ENCODE measurements around the gene HECW1. TPM values are rescaled to one million over a fixed set of nuclear protein-coding genes. Genes with fewer than 3 reads are reported as not detected.

Gene HECW1
- total RNA-seq, 2 experiments from 2014 or later: not detected

DNA sequence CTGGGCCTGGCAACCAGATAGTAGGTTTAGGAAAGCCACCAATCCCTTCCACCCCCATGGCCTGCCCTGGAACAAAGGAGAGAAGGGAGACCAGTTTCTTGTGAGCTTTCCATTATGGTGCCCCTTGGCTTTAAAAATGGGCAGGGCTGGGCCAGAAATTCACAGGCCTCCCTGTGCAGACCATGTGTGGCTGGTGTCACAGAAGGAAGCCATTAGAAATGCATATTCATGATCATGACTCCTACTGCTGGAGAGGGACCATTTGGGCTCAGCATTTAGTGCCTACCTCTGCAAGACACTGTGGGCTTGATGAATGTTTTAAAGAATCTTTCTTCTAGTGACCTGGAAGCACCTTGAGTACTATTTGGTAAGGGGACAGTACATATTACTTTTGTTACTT, 108.3 kb downstream of the HECW1 start:
- Mint-ChIP-seq H3K27ac (no peak overlapping the region), H3K4me1 (ENCODE audit: low read depth) (no peaks in the 10 kb centered on the region), H3K36me3 (no peaks in the 10 kb centered on the region), H3K9me3 (no peaks in the 10 kb centered on the region), H3K27me3 (peaks cover 10% of the 10 kb centered on the region), H3K4me3 (no peak overlapping the region)
- ChIA-PET CTCF (no interaction called here), POLR2A (no interaction called here)
- DNase-seq: no peak
- intact Hi-C loops (cut with micrococcal nuclease): no loop called here

DNA sequence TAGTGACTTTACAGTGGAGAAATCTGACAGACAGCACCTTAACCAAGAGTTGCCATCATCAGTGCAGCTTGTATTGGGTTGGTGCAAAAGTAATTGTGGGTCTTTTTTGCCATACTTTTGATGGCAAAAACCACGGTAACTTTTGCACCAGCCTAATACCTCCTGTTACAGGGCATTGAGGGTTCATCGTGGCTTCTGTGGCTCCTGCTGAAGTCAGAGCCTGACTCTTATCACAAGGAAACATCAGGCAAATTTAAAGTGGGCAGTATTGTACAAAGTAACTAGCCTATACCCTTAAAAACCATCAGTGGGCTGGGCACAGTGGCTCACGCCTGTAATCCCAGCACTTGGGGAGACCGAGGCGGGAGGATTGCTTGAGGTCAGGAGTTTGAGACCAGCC, 117.4 kb downstream of the HECW1 start:
- H3K36me3 Mint-ChIP-seq: no peaks in the 10 kb centered on the region
- no peak for DNase-seq
- CTCF ChIA-PET: no interaction called here
- no peaks in the 10 kb centered on the region for H3K4me1 Mint-ChIP-seq (ENCODE audit: low read depth)
- no peak overlapping the region for H3K4me3 Mint-ChIP-seq
- intact Hi-C loops (cut with micrococcal nuclease): no loop called here
- no peak overlapping the region for H3K27ac Mint-ChIP-seq
- POLR2A ChIA-PET: no interaction called here
- H3K9me3 Mint-ChIP-seq: no peaks in the 10 kb centered on the region
- peaks cover 9% of the 10 kb centered on the region for H3K27me3 Mint-ChIP-seq

DNA sequence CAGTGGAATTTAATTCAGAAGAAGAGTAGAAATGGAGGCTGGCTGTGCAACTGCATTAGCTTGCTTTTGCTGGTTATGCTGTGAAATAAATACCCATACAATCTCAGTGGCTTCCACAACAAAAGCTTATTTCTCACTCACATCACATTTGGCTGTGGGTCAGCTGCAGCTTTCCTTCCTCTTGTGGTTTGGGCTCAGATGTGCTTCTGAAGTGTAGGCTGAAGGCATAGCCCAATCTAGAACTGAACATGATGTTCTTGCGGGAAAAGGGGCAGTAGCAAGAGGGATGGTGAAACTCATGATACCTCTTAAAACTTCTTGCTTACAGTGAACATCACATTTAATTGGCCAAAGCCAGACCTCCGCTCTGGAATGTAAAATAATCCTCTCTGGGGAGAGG, 119.9 kb downstream of the HECW1 start:
- Mint-ChIP-seq H3K4me1 (ENCODE audit: low read depth) (no peaks in the 10 kb centered on the region), H3K36me3 (no peaks in the 10 kb centered on the region), H3K27me3 (peaks cover 4% of the 10 kb centered on the region), H3K27ac (no peak overlapping the region), H3K9me3 (no peaks in the 10 kb centered on the region), H3K4me3 (no peak overlapping the region)
- ChIA-PET CTCF (no interaction called here), POLR2A (no interaction called here)
- DNase-seq: no peak
- intact Hi-C loops (cut with micrococcal nuclease): no loop called here

DNA sequence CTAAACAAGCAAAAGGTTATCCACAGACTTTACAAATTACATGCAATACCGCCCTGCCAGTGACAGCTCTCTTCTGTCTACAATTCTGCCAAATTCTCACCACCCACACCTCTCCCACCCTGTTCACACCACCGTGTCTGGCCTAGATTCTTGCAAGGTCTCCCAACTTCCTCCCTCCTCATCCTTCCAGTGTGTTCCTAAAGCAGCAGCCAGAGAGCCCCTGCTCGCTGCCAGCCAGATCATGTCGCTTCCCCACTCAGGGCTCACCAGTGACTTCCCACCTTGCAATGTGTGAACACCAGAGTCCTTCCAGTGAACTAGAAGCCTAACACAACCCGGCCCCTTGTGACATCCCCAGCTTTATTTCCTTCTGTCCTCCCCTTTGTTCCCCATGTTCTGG, 121.6 kb downstream of the HECW1 start:
- Mint-ChIP-seq H3K9me3 (no peaks in the 10 kb centered on the region), H3K36me3 (no peaks in the 10 kb centered on the region), H3K4me3 (no peak overlapping the region), H3K27ac (no peak overlapping the region), H3K4me1 (ENCODE audit: low read depth) (no peaks in the 10 kb centered on the region), H3K27me3 (peaks cover 2% of the 10 kb centered on the region)
- intact Hi-C loops (cut with micrococcal nuclease): no loop called here
- CTCF ChIA-PET: no interaction called here
- POLR2A ChIA-PET: no interaction called here
- DNase-seq: no peak

DNA sequence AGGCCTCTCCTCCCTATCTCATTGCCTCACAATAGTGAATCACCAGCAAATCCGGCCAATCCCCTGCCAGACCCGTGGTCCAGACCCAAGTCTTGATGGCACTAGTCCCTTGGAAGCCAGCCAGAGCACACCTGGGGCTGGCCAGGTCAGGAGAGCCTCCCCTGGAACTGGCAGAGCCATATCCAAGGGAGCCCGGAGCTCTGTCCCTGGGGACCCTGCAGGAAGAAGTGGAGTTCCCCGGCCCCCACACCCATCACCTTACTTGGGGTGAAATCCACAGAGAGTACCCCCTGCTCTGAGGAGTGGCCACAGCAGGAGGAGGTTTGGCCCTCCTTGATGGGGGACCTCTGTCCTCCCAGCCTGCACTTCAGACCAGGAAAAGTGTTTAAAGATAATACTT, 122.5 kb downstream of the HECW1 start:
- POLR2A ChIA-PET: no interaction called here
- H3K27ac Mint-ChIP-seq: no peak overlapping the region
- CTCF ChIA-PET: interaction anchor here (1.4 kb wide), 1 partner anchor 17 kb away, joined by 3 read pairs; no protein-coding TSS in a partner anchor
- no peaks in the 10 kb centered on the region for H3K4me1 Mint-ChIP-seq (ENCODE audit: low read depth)
- H3K27me3 Mint-ChIP-seq: no peaks in the 10 kb centered on the region
- no peak overlapping the region for H3K4me3 Mint-ChIP-seq
- no peak for DNase-seq
- intact Hi-C loops (cut with micrococcal nuclease): no loop called here
- H3K36me3 Mint-ChIP-seq: no peaks in the 10 kb centered on the region
- no peaks in the 10 kb centered on the region for H3K9me3 Mint-ChIP-seq

DNA sequence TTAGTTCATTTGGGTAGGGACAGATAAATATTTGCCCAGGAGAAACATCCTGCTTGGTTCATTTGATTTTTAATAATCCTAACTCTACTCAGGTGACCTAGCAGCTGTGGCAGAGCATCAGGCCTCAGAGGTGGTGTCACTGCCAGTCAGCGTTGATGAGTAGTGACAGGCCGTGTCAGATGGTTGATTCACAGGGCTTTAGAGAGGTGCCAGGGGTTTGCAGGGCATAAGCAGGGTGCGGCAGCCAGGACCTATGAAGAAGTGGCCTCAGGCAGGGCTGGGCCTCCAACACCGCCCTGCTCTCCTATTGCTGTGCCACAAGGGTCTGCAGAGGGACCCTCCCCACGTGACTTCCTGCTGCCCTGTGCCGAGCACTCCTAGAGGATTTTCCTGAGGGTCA, 128.1 kb downstream of the HECW1 start:
- ChIA-PET CTCF (interaction anchor here (0.9 kb wide), 1 partner anchor 12 kb away, joined by 6 read pairs; no protein-coding TSS in a partner anchor), POLR2A (no interaction called here)
- H3K4me3 Mint-ChIP-seq: no peak overlapping the region
- DNase-seq: no peak
- no peaks in the 10 kb centered on the region for H3K4me1 Mint-ChIP-seq (ENCODE audit: low read depth)
- no peaks in the 10 kb centered on the region for H3K9me3 Mint-ChIP-seq
- no peak overlapping the region for H3K27ac Mint-ChIP-seq
- H3K27me3 Mint-ChIP-seq: peaks cover 5% of the 10 kb centered on the region
- intact Hi-C loops (cut with micrococcal nuclease): no loop called here
- no peaks in the 10 kb centered on the region for H3K36me3 Mint-ChIP-seq

DNA sequence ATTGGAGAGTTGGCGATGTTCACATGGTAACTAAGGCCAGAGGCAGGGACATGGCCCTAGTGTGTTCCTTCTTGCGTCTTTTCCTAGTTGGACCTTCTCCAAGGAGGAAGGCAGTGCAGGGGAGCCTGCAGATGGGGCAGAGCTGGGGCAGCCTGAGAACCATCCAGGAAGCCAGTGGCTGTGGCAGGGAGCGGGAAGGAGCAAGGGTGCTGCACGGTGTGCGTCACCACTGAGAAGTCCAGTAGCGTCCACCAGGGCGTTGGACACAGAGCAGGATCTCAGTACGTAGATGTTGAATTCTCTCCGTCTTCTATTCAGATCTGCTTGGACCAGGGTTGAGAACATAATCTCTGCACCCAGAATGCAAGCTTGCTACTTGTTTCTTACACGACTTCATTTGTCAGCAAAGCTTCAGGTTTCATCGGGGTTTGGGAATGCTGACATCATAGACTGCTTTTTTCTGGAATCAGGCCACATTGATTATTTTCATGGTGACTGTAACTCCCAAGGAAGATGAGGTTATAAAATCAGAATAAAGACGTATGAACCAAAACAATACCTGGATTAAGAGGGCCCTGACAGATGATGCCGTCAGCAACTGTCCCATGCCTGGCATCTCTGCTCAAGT, 130.3 kb downstream of the HECW1 start:
- Mint-ChIP-seq H3K27ac (no peak overlapping the region), H3K36me3 (no peaks in the 10 kb centered on the region), H3K4me1 (ENCODE audit: low read depth) (no peaks in the 10 kb centered on the region), H3K27me3 (peaks cover 10% of the 10 kb centered on the region), H3K9me3 (no peaks in the 10 kb centered on the region), H3K4me3 (no peak overlapping the region)
- CTCF ChIA-PET: no interaction called here
- no peak for DNase-seq
- intact Hi-C loops (cut with micrococcal nuclease): no loop called here
- POLR2A ChIA-PET: no interaction called here

DNA sequence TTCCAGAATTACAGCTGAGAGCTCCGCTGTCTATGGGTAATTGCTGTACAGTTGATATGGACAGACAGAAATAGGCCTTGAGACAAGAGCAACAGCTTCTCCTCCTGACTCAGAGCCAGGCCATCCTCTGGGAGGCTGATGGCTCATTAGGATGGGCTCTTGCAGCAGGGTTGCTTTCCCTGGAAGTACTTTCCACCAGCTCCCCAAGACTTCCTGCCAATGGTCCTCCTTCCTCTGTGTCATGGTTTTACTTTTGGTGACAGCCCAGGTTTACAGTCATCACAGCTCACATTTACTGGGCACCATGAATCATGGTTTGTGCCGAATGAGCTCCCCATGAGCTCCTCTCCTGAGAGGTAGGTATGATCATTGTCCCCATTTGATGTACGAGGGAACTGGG, 131.8 kb downstream of the HECW1 start:
- DNase-seq: peak; percentile 9
- intact Hi-C loops (cut with micrococcal nuclease): no loop called here
- Mint-ChIP-seq H3K4me1 (ENCODE audit: low read depth) (no peaks in the 10 kb centered on the region), H3K27me3 (peaks cover 10% of the 10 kb centered on the region), H3K9me3 (no peaks in the 10 kb centered on the region), H3K27ac (no peak overlapping the region), H3K36me3 (no peaks in the 10 kb centered on the region), H3K4me3 (no peak overlapping the region)
- ChIA-PET CTCF (interaction anchor here (1.0 kb wide), 1 partner anchor 17 kb away, joined by 3 read pairs; no protein-coding TSS in a partner anchor), POLR2A (no interaction called here)

DNA sequence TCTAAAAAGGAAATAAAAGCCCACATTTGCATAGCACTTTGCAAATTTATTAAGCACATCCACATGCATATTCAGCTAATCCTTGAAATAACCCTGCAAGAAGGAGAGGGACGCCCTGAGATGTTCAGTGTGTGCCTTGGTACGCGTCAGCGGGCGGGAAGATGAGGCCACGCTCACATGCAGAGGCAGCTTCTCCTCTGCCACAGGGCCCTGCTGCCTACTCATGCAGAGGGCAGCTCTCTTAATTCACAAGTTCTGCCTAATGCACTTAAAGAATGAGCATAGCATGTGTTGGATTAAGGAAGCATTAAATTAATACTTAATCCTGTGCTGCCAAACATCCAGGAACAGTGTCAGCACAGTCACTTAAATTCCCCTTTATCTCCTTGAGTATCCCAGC, 132.3 kb downstream of the HECW1 start:
- DNase-seq: no peak
- no peaks in the 10 kb centered on the region for H3K9me3 Mint-ChIP-seq
- peaks cover 10% of the 10 kb centered on the region for H3K27me3 Mint-ChIP-seq
- H3K27ac Mint-ChIP-seq: no peak overlapping the region
- no peak overlapping the region for H3K4me3 Mint-ChIP-seq
- ChIA-PET CTCF (interaction anchor here (1.0 to 1.6 kb wide), 2 partner anchors 17 kb away, joined by 3 to 5 read pairs; no protein-coding TSS in a partner anchor), POLR2A (no interaction called here)
- intact Hi-C loops (cut with micrococcal nuclease): no loop called here
- H3K36me3 Mint-ChIP-seq: no peaks in the 10 kb centered on the region
- no peaks in the 10 kb centered on the region for H3K4me1 Mint-ChIP-seq (ENCODE audit: low read depth)

DNA sequence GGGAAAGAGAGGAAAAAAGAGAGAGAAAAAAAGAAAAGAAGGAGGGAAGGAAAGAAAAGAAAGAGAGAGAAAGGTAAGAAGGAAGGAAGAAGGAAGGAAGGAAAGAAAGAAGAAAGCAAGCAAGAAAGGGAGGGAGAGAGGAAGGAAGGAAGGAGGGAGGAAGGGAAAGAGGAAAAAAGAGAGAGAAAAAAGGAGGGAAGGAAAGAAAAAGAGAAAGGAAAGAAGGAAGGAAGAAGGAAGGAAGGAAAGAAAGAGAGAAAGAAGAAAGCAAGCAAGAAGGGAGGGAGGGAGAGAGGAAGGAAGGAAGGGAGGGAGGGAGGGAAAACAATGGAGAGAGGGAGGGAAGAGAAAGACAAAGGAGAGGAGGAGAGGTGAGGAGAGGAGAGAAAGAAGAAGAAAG, 135.3 kb downstream of the HECW1 start:
- POLR2A ChIA-PET: no interaction called here
- H3K9me3 Mint-ChIP-seq: no peaks in the 10 kb centered on the region
- H3K27me3 Mint-ChIP-seq: peaks cover 8% of the 10 kb centered on the region
- H3K4me3 Mint-ChIP-seq: no peak overlapping the region
- intact Hi-C loops (cut with micrococcal nuclease): no loop called here
- H3K27ac Mint-ChIP-seq: no peak overlapping the region
- H3K36me3 Mint-ChIP-seq: no peaks in the 10 kb centered on the region
- no peaks in the 10 kb centered on the region for H3K4me1 Mint-ChIP-seq (ENCODE audit: low read depth)
- CTCF ChIA-PET: no interaction called here
- no peak for DNase-seq

DNA sequence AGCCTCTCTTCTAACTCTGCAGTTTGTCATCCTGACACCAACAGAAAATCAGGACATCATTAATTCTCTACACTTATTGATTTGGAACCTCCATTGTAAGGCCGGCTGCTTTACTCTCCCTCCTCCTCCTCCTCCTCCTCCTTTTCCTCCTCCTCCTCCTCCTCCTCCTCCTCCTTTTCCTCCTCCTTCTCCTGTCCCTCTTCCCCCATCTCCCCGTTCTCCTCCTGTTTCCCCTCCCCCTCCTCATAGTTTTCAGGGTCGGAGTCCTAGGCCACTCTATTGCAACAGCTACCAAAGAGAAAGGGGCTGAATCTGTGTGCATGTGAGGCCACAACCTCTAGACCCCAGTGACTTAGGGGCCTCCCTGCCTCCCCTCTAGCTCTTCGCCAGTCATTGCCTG, 136.1 kb downstream of the HECW1 start:
- DNase-seq: no peak
- Mint-ChIP-seq H3K27me3 (peaks cover 6% of the 10 kb centered on the region), H3K9me3 (no peaks in the 10 kb centered on the region), H3K36me3 (no peaks in the 10 kb centered on the region), H3K4me1 (ENCODE audit: low read depth) (no peaks in the 10 kb centered on the region), H3K4me3 (no peak overlapping the region), H3K27ac (no peak overlapping the region)
- intact Hi-C loops (cut with micrococcal nuclease): no loop called here
- ChIA-PET POLR2A (no interaction called here), CTCF (no interaction called here)

DNA sequence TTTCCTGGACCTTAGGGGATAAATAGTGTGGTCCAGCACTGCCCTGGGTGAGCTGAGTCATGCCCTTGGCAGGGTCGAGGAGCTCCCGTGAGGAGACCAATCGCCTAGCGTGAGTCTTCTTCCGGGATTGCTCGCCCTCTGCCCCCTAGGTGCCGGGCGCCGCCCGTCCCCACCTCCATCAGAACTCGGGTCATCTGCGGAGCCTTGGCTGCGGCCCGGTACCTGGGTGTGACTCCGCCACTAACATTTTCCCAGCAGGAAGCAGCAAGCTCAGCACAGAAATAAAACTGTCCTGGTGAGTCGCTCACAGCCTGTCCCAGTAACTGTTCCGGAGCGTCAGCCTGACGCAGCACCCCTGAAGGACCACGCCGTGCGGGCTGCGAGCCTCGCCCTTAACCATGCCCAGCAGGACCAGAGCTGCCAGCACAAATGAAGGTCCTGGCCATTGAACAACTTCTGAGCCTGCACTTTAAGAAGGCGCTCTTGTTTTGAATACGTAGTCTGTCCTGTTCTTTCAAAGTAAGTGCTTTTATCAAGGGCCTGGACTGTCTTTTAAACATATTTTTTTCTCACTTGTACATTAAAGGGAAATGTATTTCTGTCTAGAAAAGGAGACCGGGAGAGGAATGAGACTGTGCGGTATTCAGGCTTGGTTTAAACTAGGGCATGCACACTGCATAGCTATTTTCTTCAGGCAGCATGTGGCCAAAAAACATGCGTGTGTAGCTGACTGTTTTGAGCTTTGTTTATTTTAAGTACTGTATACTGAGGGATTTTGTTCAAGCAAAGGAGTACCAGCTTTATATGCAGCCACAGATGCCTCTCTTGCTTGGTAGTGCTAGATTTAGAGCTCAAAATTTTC, 136.7 kb downstream of the HECW1 start:
- Mint-ChIP-seq H3K4me1 (ENCODE audit: low read depth) (no peaks in the 10 kb centered on the region), H3K27ac (no peak overlapping the region), H3K9me3 (no peaks in the 10 kb centered on the region), H3K27me3 (peaks cover 6% of the 10 kb centered on the region), H3K36me3 (no peaks in the 10 kb centered on the region), H3K4me3 (no peak overlapping the region)
- CTCF ChIA-PET: interaction anchor here (1.0 to 1.3 kb wide), 2 partner anchors 12 to 590 kb away, joined by 3 to 4 read pairs; no protein-coding TSS in a partner anchor
- no peak for DNase-seq
- intact Hi-C loops (cut with micrococcal nuclease): no loop called here
- POLR2A ChIA-PET: no interaction called here

DNA sequence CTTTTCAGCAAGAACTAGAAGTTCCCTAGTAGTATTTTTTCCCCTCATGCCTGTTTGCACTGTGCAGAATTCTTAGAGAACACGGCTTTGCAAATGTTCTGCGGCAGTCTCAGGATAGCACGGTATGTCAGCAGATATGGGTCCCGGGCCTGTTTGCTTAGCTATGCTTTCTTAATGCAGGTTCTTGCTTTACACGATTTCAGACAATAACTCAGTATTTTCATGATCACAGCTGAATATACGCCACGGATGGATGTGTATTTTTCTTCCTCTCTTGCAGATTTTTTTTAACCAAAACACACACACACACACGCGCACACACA, 137.3 kb downstream of the HECW1 start:
- Mint-ChIP-seq H3K27ac (no peak overlapping the region), H3K9me3 (no peaks in the 10 kb centered on the region), H3K36me3 (no peaks in the 10 kb centered on the region), H3K4me3 (no peak overlapping the region), H3K4me1 (ENCODE audit: low read depth) (no peaks in the 10 kb centered on the region), H3K27me3 (peaks cover 6% of the 10 kb centered on the region)
- intact Hi-C loops (cut with micrococcal nuclease): no loop called here
- DNase-seq: no peak
- POLR2A ChIA-PET: no interaction called here
- CTCF ChIA-PET: interaction anchor here (1.0 to 1.3 kb wide), 2 partner anchors 12 to 589 kb away, joined by 3 to 4 read pairs; no protein-coding TSS in a partner anchor
